ENCODE measurements around the gene KRTAP10-5.

DNA sequence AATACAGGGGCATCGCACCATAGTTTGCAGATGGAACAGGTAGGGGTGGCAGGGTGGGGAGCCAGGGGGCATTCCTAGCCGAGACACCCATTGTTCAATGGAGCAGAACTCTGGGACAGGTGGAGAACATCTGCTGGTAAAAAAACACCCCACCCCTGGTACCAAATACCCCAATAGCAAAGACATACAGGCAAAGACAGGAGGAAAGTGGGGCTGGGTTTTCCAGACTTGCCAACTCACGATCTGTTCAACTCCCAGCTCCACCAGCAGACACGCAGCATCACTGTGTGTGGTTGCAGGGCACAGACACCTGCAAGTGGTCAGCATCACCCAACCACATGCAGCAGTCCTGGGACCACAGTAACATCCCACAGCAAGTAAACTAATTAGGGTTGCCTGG, 31.1 kb upstream of the KRTAP10-5 start:
- TF ChIP-seq, protein P1, sequence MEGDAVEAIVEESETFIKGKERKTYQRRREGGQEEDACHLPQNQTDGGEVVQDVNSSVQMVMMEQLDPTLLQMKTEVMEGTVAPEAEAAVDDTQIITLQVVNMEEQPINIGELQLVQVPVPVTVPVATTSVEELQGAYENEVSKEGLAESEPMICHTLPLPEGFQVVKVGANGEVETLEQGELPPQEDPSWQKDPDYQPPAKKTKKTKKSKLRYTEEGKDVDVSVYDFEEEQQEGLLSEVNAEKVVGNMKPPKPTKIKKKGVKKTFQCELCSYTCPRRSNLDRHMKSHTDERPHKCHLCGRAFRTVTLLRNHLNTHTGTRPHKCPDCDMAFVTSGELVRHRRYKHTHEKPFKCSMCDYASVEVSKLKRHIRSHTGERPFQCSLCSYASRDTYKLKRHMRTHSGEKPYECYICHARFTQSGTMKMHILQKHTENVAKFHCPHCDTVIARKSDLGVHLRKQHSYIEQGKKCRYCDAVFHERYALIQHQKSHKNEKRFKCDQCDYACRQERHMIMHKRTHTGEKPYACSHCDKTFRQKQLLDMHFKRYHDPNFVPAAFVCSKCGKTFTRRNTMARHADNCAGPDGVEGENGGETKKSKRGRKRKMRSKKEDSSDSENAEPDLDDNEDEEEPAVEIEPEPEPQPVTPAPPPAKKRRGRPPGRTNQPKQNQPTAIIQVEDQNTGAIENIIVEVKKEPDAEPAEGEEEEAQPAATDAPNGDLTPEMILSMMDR (IDR thresholded peaks at IDR 0.05; ENCODE audit: low read depth, low read length): no peak
- no peak for TF ChIP-seq EZH2phosphoT487 (IDR thresholded peaks at IDR 0.05; ENCODE audit: low read depth)
